Neural cell (in vitro differentiated cells): ENCODE measurements around the gene ZMAT5. TPM values are rescaled to one million over a fixed set of nuclear protein-coding genes. Genes with fewer than 3 reads are reported as not detected.

Experiments
- H2AFZ ChIP-seq: fragments of 200-600, 300-800 bp; sonication (generic), shearing (Covaris generic); 2 replicates; pipeline ENCODE4 v1.6.0; 2014; ENCODE audit warnings: low read depth, mild to moderate bottlenecking, antibody characterized with exemption, low read length, moderate library complexity
- H3F3A ChIP-seq: fragments of 200-600 bp; shearing (Covaris generic); 2 replicates; pipeline ENCODE4 v1.6.1; 2016; ENCODE audit warnings: mild to moderate bottlenecking, moderate library complexity, mixed read lengths, antibody characterized with exemption, low read length; ENCODE audit not compliant: insufficient read depth, poor library complexity, severe bottlenecking
- H3K27ac ChIP-seq: fragments of 200-600, 300-800 bp; sonication (generic), shearing (Covaris generic); 2 replicates; pipeline ENCODE4 v1.5.1; 2014; ENCODE audit warnings: mild to moderate bottlenecking, low read length, moderate library complexity
- H3K27me3 ChIP-seq: fragments of 300-800, 200-600 bp; sonication (generic), shearing (Covaris generic); 2 replicates; pipeline ENCODE4 v1.6.0; 2014; ENCODE audit warnings: mild to moderate bottlenecking, low read depth, low read length, moderate library complexity; ENCODE audit not compliant: insufficient read depth
- H3K36me3 ChIP-seq: fragments of 300-800, 200-600 bp; sonication (generic), shearing (Covaris generic); 2 replicates; pipeline ENCODE4 v1.5.1; 2014; ENCODE audit warnings: mild to moderate bottlenecking, antibody characterized with exemption, low read length, moderate library complexity; ENCODE audit not compliant: insufficient read depth
- H3K4me2 ChIP-seq: fragments of 300-800, 200-600 bp; sonication (generic), shearing (Covaris generic); 2 replicates; pipeline ENCODE4 v1.6.0; 2014; ENCODE audit warnings: mild to moderate bottlenecking, low read length
- H3K4me3 ChIP-seq: fragments of 300-800, 200-600 bp; sonication (generic), shearing (Covaris generic); 2 replicates; pipeline ENCODE4 v1.5.1; 2014; ENCODE audit warnings: mild to moderate bottlenecking, low read length, moderate library complexity
- H3K79me2 ChIP-seq: fragments of 200-600 bp; shearing (Covaris generic); replicated peaks from 2 replicates; pipeline ENCODE4 v1.6.0; 2014; ENCODE audit warnings: mild to moderate bottlenecking, low read length, moderate library complexity; ENCODE audit not compliant: insufficient read depth
- H3K9ac ChIP-seq: fragments of 300-800, 200-600 bp; sonication (generic), shearing (Covaris generic); 2 replicates; pipeline ENCODE4 v1.6.1; 2016; ENCODE audit warnings: mild to moderate bottlenecking, low read length, mixed read lengths
- H3K9me2 ChIP-seq: fragments of 200-600 bp; shearing (Covaris generic); 2 replicates; pipeline ENCODE4 v1.6.1; 2016; ENCODE audit warnings: mild to moderate bottlenecking, low read length, mixed read lengths; ENCODE audit not compliant: insufficient read depth
- H3K9me3 ChIP-seq: fragments of 200-600, 300-800 bp; sonication (generic), shearing (Covaris generic); 2 replicates; pipeline ENCODE4 v1.6.1; 2016; ENCODE audit warnings: mild to moderate bottlenecking, mixed run types, low read length, moderate library complexity, mixed read lengths
- H4K20me1 ChIP-seq: fragments of 200-600 bp; shearing (Covaris generic); 2 replicates; pipeline ENCODE4 v1.6.1; 2016; ENCODE audit warnings: mild to moderate bottlenecking, mixed run types; ENCODE audit not compliant: insufficient read depth
- CTCF ChIP-seq: fragments of 450-650 bp; IDR thresholded peaks from 2 replicates; pipeline ENCODE4 v1.5.1; 2014; ENCODE audit warnings: antibody characterized with exemption, mild to moderate bottlenecking, moderate library complexity; ENCODE audit not compliant: poor library complexity, severe bottlenecking
- EP300 ChIP-seq: fragments of 450-650 bp; conservative IDR thresholded peaks from 2 replicates; pipeline ENCODE4 v1.6.1; 2014; ENCODE audit warnings: antibody characterized with exemption, mild to moderate bottlenecking, moderate library complexity; ENCODE audit not compliant: poor library complexity, severe bottlenecking
- EZH2 ChIP-seq: fragments of 200-600, 300-800 bp; shearing (Covaris generic), sonication (generic); IDR thresholded peaks from 2 replicates; pipeline ENCODE4 v1.6.1; 2014; ENCODE audit warnings: antibody characterized with exemption, low read length, borderline replicate concordance, mild to moderate bottlenecking; ENCODE audit not compliant: insufficient read depth, poor library complexity, severe bottlenecking
- MXI1 ChIP-seq: fragments of 450-650 bp; conservative IDR thresholded peaks from 2 replicates; pipeline ENCODE4 v1.6.1; 2014; ENCODE audit warnings: antibody characterized with exemption, mild to moderate bottlenecking; ENCODE audit not compliant: poor library complexity, severe bottlenecking
- POLR2AphosphoS5 ChIP-seq: IDR thresholded peaks from 2 replicates; pipeline ENCODE4 v1.6.1; 2012
- RAD21 ChIP-seq: fragments of 450-650 bp; conservative IDR thresholded peaks from 2 replicates; pipeline ENCODE4 v1.6.1; 2014; ENCODE audit warnings: antibody characterized with exemption, mild to moderate bottlenecking, moderate library complexity
- SMC3 ChIP-seq: fragments of 450-650 bp; conservative IDR thresholded peaks from 2 replicates; pipeline ENCODE4 v1.6.1; 2014; ENCODE audit warnings: antibody characterized with exemption, mild to moderate bottlenecking, moderate library complexity; ENCODE audit not compliant: poor library complexity
- TAF1 ChIP-seq: IDR thresholded peaks from 2 replicates; pipeline ENCODE4 v1.6.1; 2012; ENCODE audit warnings: low read depth
- polyA plus RNA-seq: library from polyadenylated mRNA; depleted of rRNA; stranded (reverse); fragments of >200 nt; gene quantifications from 2 replicates; pipeline ENCODE4 v1.2.3, GENCODE V29; 2014
- TF ChIP-seq, protein P1 (sequence below): IDR thresholded peaks from 2 replicates; pipeline ENCODE4 v1.6.1; 2012; ENCODE audit warnings: borderline replicate concordance

ZMAT5 gene
- polyA plus RNA-seq, 1 donor from 2014 or later, result 54.9 TPM

DNA sequence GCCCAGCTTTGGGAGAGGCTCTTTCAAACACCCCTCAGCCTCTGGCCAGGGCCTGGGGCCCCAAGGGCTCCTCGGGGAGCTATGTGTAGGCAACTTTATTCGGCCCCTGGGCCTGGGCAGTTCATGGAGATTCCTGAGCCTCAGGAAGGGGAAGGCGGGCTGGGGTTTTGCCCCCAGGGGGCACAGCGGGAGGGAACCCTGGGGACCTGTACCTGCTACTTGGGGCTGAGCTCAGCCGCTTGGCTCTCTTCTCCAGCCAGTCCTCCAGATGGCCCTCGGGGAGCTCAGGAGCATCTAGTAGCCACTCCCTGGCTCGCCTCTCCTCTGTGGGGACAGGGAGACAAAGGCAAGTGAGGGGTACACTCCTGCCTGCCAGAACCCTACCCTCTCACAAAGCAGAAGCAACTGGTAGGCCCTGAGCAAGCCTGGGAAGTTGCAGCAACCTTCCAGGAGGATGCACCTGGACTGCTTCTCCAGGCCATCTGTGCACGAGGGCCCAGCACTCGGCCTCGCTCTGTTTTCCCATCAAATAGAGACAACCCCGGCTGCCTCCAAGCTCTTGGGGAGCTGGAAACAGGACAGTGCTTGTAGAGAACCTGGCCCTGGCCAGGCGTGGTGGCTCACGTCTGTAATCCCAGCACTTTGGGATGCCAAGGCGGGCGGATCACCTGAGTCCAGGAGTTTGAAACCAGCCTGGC lies 28.5 kb downstream of the ZMAT5 start:
- Histone ChIP-seq H3K9me2 (no peaks in the 10 kb centered on the region), H3K4me3 (no peak overlapping the region), H3K79me2 (no peaks in the 10 kb centered on the region), H3K27ac (no peak overlapping the region), H3K9me3 (no peaks in the 10 kb centered on the region), H3K4me2 (no peak overlapping the region), H3F3A (no peaks in the 10 kb centered on the region), H3K9ac (no peak overlapping the region), H3K27me3 (no peaks in the 10 kb centered on the region), H2AFZ (no peak overlapping the region), H4K20me1 (no peaks in the 10 kb centered on the region), H3K36me3 (no peaks in the 10 kb centered on the region)
- TF ChIP-seq EZH2 (no peak), RAD21 (no peak), TAF1 (no peak), EP300 (no peak), CTCF (no peak), POLR2AphosphoS5 (no peak), MXI1 (no peak), SMC3 (no peak)
- TF ChIP-seq, protein P1, sequence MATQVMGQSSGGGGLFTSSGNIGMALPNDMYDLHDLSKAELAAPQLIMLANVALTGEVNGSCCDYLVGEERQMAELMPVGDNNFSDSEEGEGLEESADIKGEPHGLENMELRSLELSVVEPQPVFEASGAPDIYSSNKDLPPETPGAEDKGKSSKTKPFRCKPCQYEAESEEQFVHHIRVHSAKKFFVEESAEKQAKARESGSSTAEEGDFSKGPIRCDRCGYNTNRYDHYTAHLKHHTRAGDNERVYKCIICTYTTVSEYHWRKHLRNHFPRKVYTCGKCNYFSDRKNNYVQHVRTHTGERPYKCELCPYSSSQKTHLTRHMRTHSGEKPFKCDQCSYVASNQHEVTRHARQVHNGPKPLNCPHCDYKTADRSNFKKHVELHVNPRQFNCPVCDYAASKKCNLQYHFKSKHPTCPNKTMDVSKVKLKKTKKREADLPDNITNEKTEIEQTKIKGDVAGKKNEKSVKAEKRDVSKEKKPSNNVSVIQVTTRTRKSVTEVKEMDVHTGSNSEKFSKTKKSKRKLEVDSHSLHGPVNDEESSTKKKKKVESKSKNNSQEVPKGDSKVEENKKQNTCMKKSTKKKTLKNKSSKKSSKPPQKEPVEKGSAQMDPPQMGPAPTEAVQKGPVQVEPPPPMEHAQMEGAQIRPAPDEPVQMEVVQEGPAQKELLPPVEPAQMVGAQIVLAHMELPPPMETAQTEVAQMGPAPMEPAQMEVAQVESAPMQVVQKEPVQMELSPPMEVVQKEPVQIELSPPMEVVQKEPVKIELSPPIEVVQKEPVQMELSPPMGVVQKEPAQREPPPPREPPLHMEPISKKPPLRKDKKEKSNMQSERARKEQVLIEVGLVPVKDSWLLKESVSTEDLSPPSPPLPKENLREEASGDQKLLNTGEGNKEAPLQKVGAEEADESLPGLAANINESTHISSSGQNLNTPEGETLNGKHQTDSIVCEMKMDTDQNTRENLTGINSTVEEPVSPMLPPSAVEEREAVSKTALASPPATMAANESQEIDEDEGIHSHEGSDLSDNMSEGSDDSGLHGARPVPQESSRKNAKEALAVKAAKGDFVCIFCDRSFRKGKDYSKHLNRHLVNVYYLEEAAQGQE, result no peak

- H4K20me1 ChIP-seq, result no peaks in the 10 kb centered on the region
- H3K9me2 ChIP-seq, result no peaks in the 10 kb centered on the region
- H3K4me2 ChIP-seq, result no peak overlapping the region
- no peaks in the 10 kb centered on the region for H3F3A ChIP-seq
- H3K27me3 ChIP-seq, result no peaks in the 10 kb centered on the region
- no peaks in the 10 kb centered on the region for H3K9me3 ChIP-seq
- H2AFZ ChIP-seq, result no peak overlapping the region
- no peak overlapping the region for H3K4me3 ChIP-seq
- no peak overlapping the region for H3K27ac ChIP-seq
- TF ChIP-seq POLR2AphosphoS5, result no peak
- TF ChIP-seq EZH2, result no peak
- no peak for TF ChIP-seq CTCF
- TF ChIP-seq RAD21, result no peak
- no peak for TF ChIP-seq MXI1
- no peak for TF ChIP-seq SMC3
- no peak for TF ChIP-seq TAF1
- TF ChIP-seq, protein P1, result no peak
- TF ChIP-seq EP300, result no peak
- H3K36me3 ChIP-seq, result no peaks in the 10 kb centered on the region
- no peak overlapping the region for H3K9ac ChIP-seq
- H3K79me2 ChIP-seq, result no peaks in the 10 kb centered on the region
These were observed 29.3 kb downstream of the ZMAT5 start for GRCh38 chr22:29737251-29738117.
